ENCODE data around the gene LRIT1.

Gene LRIT1

GRCh38 chr10:84254552-84255478 is 13.5 kb upstream of the LRIT1 start:
- H2BK120ac ChIP-seq (ENCODE audit: low read depth, low read length): no peak overlapping the region
- peaks cover 0 to 6% (median 3%) of the 10 kb centered on the region in 3 experiments for H3K27me3 ChIP-seq (ENCODE audit: control insufficient read depth in 3 of 3, insufficient read depth in 3 of 3, low read depth in 1 of 3, low read length in 3 of 3)
- H3K4me1 ChIP-seq (ENCODE audit: control insufficient read depth in 2 of 2, insufficient read depth in 1 of 2, low read depth in 1 of 2, low read length in 2 of 2): peaks cover 0 to 2% of the 10 kb centered on the region in 2 donors
- no peaks in the 10 kb centered on the region for H3K36me3 ChIP-seq (replicated peaks in 1 of 2; ENCODE audit: control insufficient read depth in 2 of 2, insufficient read depth in 2 of 2, low read length in 2 of 2)
- no peaks in the 10 kb centered on the region for H3K79me1 ChIP-seq (ENCODE audit: low read depth, low read length)
- H3K18ac ChIP-seq (ENCODE audit: low read length): no peak overlapping the region
- WGBS, 2 donors (ENCODE audit: extremely low coverage in 2 of 2, insufficient read length in 2 of 2, insufficient replicate concordance in 1 of 2): no CpG with 5 or more reads among the region's 10 CpGs
- H3K27ac ChIP-seq (replicated peaks; ENCODE audit: low read length): no peak overlapping the region
- no peak overlapping the region for H3K4me3 ChIP-seq (ENCODE audit: low read length in 2 of 2)
- H2BK5ac ChIP-seq (ENCODE audit: low read length): no peak overlapping the region
- no peak overlapping the region for H2BK12ac ChIP-seq (ENCODE audit: low read length)
- H2AFZ ChIP-seq (ENCODE audit: low read length): peak overlapping the region; percentile 75
- no peaks in the 10 kb centered on the region for H3K9me3 ChIP-seq (replicated peaks in 1 of 2; ENCODE audit: control insufficient read depth in 2 of 2, insufficient read depth in 1 of 2, low read depth in 1 of 2, low read length in 2 of 2)
- no peak overlapping the region for H2BK15ac ChIP-seq (ENCODE audit: low read length)
- no peak for DNase-seq (ENCODE audit: low spot score)
- no peak overlapping the region for H3K9ac ChIP-seq (ENCODE audit: low read depth, low read length, poor library complexity)
- no peak overlapping the region for H3K14ac ChIP-seq (ENCODE audit: low read length)
- no peak overlapping the region for H2AK5ac ChIP-seq (ENCODE audit: low read depth, low read length)
- H3K23ac ChIP-seq (ENCODE audit: low read depth, low read length, poor library complexity): no peak overlapping the region
- no peak overlapping the region for H3K4me2 ChIP-seq (ENCODE audit: insufficient read depth, low read length, poor library complexity, severe bottlenecking)
- no peak overlapping the region for H4K91ac ChIP-seq (ENCODE audit: low read depth, low read length, poor library complexity)
- no peak overlapping the region for H3K4ac ChIP-seq (ENCODE audit: low read length)
- H4K8ac ChIP-seq (ENCODE audit: low read depth, low read length): no peak overlapping the region

GRCh38 chr10:84248794-84249193 is 7.4 kb upstream of the LRIT1 start:
- peak overlapping the region; percentile 27 for H2BK12ac ChIP-seq (ENCODE audit: low read length)
- no peak overlapping the region for H3K4me2 ChIP-seq (ENCODE audit: insufficient read depth, low read length, poor library complexity, severe bottlenecking)
- H3K18ac ChIP-seq (ENCODE audit: low read length): peak overlapping the region; percentile 4
- H3K4me3 ChIP-seq (ENCODE audit: low read length in 2 of 2): no peak overlapping the region
- no peak for DNase-seq (ENCODE audit: low spot score)
- H3K4me1 ChIP-seq (ENCODE audit: control insufficient read depth in 2 of 2, insufficient read depth in 1 of 2, low read depth in 1 of 2, low read length in 2 of 2): peaks cover 3 to 23% of the 10 kb centered on the region in 2 donors
- H3K27ac ChIP-seq (replicated peaks; ENCODE audit: low read length): no peak overlapping the region
- H3K9me3 ChIP-seq (replicated peaks in 1 of 2; ENCODE audit: control insufficient read depth in 2 of 2, insufficient read depth in 1 of 2, low read depth in 1 of 2, low read length in 2 of 2): no peaks in the 10 kb centered on the region
- H3K79me1 ChIP-seq (ENCODE audit: low read depth, low read length): no peaks in the 10 kb centered on the region
- H3K36me3 ChIP-seq (replicated peaks in 1 of 2; ENCODE audit: control insufficient read depth in 2 of 2, insufficient read depth in 2 of 2, low read length in 2 of 2): no peaks in the 10 kb centered on the region
- peak overlapping the region; percentile 56 for H3K23ac ChIP-seq (ENCODE audit: low read depth, low read length, poor library complexity)
- peak overlapping the region; percentile 17 for H3K4ac ChIP-seq (ENCODE audit: low read length)
- H3K9ac ChIP-seq (ENCODE audit: low read depth, low read length, poor library complexity): no peak overlapping the region
- H4K8ac ChIP-seq (ENCODE audit: low read depth, low read length): no peak overlapping the region
- no peak overlapping the region for H2BK120ac ChIP-seq (ENCODE audit: low read depth, low read length)
- H2AFZ ChIP-seq (ENCODE audit: low read length): no peak overlapping the region
- peak overlapping the region; percentile 2 for H2AK5ac ChIP-seq (ENCODE audit: low read depth, low read length)
- H2BK5ac ChIP-seq (ENCODE audit: low read length): peak overlapping the region; percentile 44
- WGBS, 2 donors (ENCODE audit: extremely low coverage in 2 of 2, insufficient read length in 2 of 2, insufficient replicate concordance in 1 of 2): no CpG with 5 or more reads among the region's 12 CpGs
- H2BK15ac ChIP-seq (ENCODE audit: low read length): peak overlapping the region; percentile 5
- peaks cover 0 to 10% (median 0%) of the 10 kb centered on the region in 3 experiments for H3K27me3 ChIP-seq (ENCODE audit: control insufficient read depth in 3 of 3, insufficient read depth in 3 of 3, low read depth in 1 of 3, low read length in 3 of 3)
- H4K91ac ChIP-seq (ENCODE audit: low read depth, low read length, poor library complexity): no peak overlapping the region
- no peak overlapping the region for H3K14ac ChIP-seq (ENCODE audit: low read length)

- no peak for DNase-seq (ENCODE audit: low spot score)
- Histone ChIP-seq H2AFZ (ENCODE audit: low read length) (no peak overlapping the region), H4K91ac (ENCODE audit: low read depth, low read length, poor library complexity) (no peak overlapping the region), H3K4me3 (ENCODE audit: low read length in 2 of 2) (no peak overlapping the region), H2BK15ac (ENCODE audit: low read length) (peak overlapping the region; percentile 1), H3K27ac (replicated peaks; ENCODE audit: low read length) (no peak overlapping the region), H3K36me3 (replicated peaks in 1 of 2; ENCODE audit: control insufficient read depth in 2 of 2, insufficient read depth in 2 of 2, low read length in 2 of 2) (no peaks in the 10 kb centered on the region), H3K23ac (ENCODE audit: low read depth, low read length, poor library complexity) (no peak overlapping the region), H3K27me3 (ENCODE audit: control insufficient read depth in 3 of 3, insufficient read depth in 3 of 3, low read depth in 1 of 3, low read length in 3 of 3) (peaks cover 0 to 10% (median 0%) of the 10 kb centered on the region in 3 experiments), H4K8ac (ENCODE audit: low read depth, low read length) (no peak overlapping the region), H3K79me1 (ENCODE audit: low read depth, low read length) (no peaks in the 10 kb centered on the region), H3K4me1 (ENCODE audit: control insufficient read depth in 2 of 2, insufficient read depth in 1 of 2, low read depth in 1 of 2, low read length in 2 of 2) (peaks cover 3 to 25% of the 10 kb centered on the region in 2 donors), H2BK12ac (ENCODE audit: low read length) (peak overlapping the region; percentile 24), H2BK5ac (ENCODE audit: low read length) (no peak overlapping the region), H3K4ac (ENCODE audit: low read length) (no peak overlapping the region), H3K9ac (ENCODE audit: low read depth, low read length, poor library complexity) (no peak overlapping the region), H3K9me3 (replicated peaks in 1 of 2; ENCODE audit: control insufficient read depth in 2 of 2, insufficient read depth in 1 of 2, low read depth in 1 of 2, low read length in 2 of 2) (no peaks in the 10 kb centered on the region), H2BK120ac (ENCODE audit: low read depth, low read length) (no peak overlapping the region), H3K14ac (ENCODE audit: low read length) (no peak overlapping the region), H3K18ac (ENCODE audit: low read length) (peak overlapping the region; percentile 13), H2AK5ac (ENCODE audit: low read depth, low read length) (peak overlapping the region; percentile 30), H3K4me2 (ENCODE audit: insufficient read depth, low read length, poor library complexity, severe bottlenecking) (no peak overlapping the region)
- WGBS, 2 donors (ENCODE audit: extremely low coverage in 2 of 2, insufficient read length in 2 of 2, insufficient replicate concordance in 1 of 2): no CpG with 5 or more reads among the region's 6 CpGs
Observed at GRCh38 chr10:84247496-84247895, 6.2 kb upstream of the LRIT1 start.

- H3K27me3 ChIP-seq (ENCODE audit: control insufficient read depth in 3 of 3, insufficient read depth in 3 of 3, low read depth in 1 of 3, low read length in 3 of 3): peaks cover 0 to 9% (median 0%) of the 10 kb centered on the region in 3 experiments
- H3K9me3 ChIP-seq (replicated peaks in 1 of 2; ENCODE audit: control insufficient read depth in 2 of 2, insufficient read depth in 1 of 2, low read depth in 1 of 2, low read length in 2 of 2): no peaks in the 10 kb centered on the region
- peak within 1 kb of the TSS; percentile 80 for H2BK12ac ChIP-seq (ENCODE audit: low read length)
- no peak within 1 kb of the TSS for H4K91ac ChIP-seq (ENCODE audit: low read depth, low read length, poor library complexity)
- WGBS, 2 donors (ENCODE audit: extremely low coverage in 2 of 2, insufficient read length in 2 of 2, insufficient replicate concordance in 1 of 2): no CpG with 5 or more reads among the region's 9 CpGs
- H2BK5ac ChIP-seq (ENCODE audit: low read length): peak within 1 kb of the TSS; percentile 97
- H3K4me3 ChIP-seq (ENCODE audit: low read length in 2 of 2): no peak within 1 kb of the TSS
- no peaks in the 10 kb centered on the region for H3K79me1 ChIP-seq (ENCODE audit: low read depth, low read length)
- peak within 1 kb of the TSS; percentile 10 for H3K4ac ChIP-seq (ENCODE audit: low read length)
- H3K4me2 ChIP-seq (ENCODE audit: insufficient read depth, low read length, poor library complexity, severe bottlenecking): peak within 1 kb of the TSS; percentile 19
- H3K27ac ChIP-seq (replicated peaks; ENCODE audit: low read length): peak within 1 kb of the TSS; percentile 97
- peak within 1 kb of the TSS; percentile 97 for H2BK120ac ChIP-seq (ENCODE audit: low read depth, low read length)
- H3K18ac ChIP-seq (ENCODE audit: low read length): peak within 1 kb of the TSS; percentile 99
- peak within 1 kb of the TSS; percentile 70 for H3K23ac ChIP-seq (ENCODE audit: low read depth, low read length, poor library complexity)
- no peak within 1 kb of the TSS for H2BK15ac ChIP-seq (ENCODE audit: low read length)
- H3K14ac ChIP-seq (ENCODE audit: low read length): no peak within 1 kb of the TSS
- H2AK5ac ChIP-seq (ENCODE audit: low read depth, low read length): peak within 1 kb of the TSS; percentile 98
- H4K8ac ChIP-seq (ENCODE audit: low read depth, low read length): peak within 1 kb of the TSS; percentile 92
- peak within 1 kb of the TSS; percentile 24 for H3K9ac ChIP-seq (ENCODE audit: low read depth, low read length, poor library complexity)
- DNase-seq (ENCODE audit: low spot score): peak; percentile 90
- no peaks in the 10 kb centered on the region for H3K36me3 ChIP-seq (replicated peaks in 1 of 2; ENCODE audit: control insufficient read depth in 2 of 2, insufficient read depth in 2 of 2, low read length in 2 of 2)
- H2AFZ ChIP-seq (ENCODE audit: low read length): peak within 1 kb of the TSS; percentile 46
- peaks cover 3 to 31% of the 10 kb centered on the region in 2 donors for H3K4me1 ChIP-seq (ENCODE audit: control insufficient read depth in 2 of 2, insufficient read depth in 1 of 2, low read depth in 1 of 2, low read length in 2 of 2)
Observed at GRCh38 chr10:84244651-84245270, 3.4 kb upstream of the LRIT1 start, which contains the start of gene RGR. RGR (plus strand) TSS chr10:84245053; CDS start chr10:84245091, 38 bp downstream.

All from neuronal stem cell (in vitro differentiated cells).